IPS-18a (cell line): ENCODE results near the gene UPP2.

Experiments
- H3K27ac ChIP-seq: one replicate; pipeline ENCODE4 v1.5.1; 2013; ENCODE audit warnings: low read length
- H3K27me3 ChIP-seq: one replicate; pipeline ENCODE4 v1.6.1; 2013; ENCODE audit warnings: mild to moderate bottlenecking, low read length; ENCODE audit not compliant: control insufficient read depth, insufficient read depth
- H3K36me3 ChIP-seq: one replicate; pipeline ENCODE4 v1.6.1; 2013; ENCODE audit warnings: low read depth, low read length; ENCODE audit not compliant: control insufficient read depth
- H3K4me1 ChIP-seq: one replicate; pipeline ENCODE4 v1.6.1; 2013; ENCODE audit warnings: low read depth, low read length; ENCODE audit not compliant: control insufficient read depth
- H3K4me3 ChIP-seq: one replicate; pipeline ENCODE4 v1.5.1; 2013; ENCODE audit warnings: low read length
- H3K9ac ChIP-seq: one replicate; pipeline ENCODE4 v1.6.1; 2013; ENCODE audit warnings: mild to moderate bottlenecking, low read length, moderate library complexity
- H3K9me3 ChIP-seq: one replicate; pipeline ENCODE4 v1.6.1; 2013; ENCODE audit warnings: low read depth, low read length; ENCODE audit not compliant: control insufficient read depth

Gene UPP2

DNA sequence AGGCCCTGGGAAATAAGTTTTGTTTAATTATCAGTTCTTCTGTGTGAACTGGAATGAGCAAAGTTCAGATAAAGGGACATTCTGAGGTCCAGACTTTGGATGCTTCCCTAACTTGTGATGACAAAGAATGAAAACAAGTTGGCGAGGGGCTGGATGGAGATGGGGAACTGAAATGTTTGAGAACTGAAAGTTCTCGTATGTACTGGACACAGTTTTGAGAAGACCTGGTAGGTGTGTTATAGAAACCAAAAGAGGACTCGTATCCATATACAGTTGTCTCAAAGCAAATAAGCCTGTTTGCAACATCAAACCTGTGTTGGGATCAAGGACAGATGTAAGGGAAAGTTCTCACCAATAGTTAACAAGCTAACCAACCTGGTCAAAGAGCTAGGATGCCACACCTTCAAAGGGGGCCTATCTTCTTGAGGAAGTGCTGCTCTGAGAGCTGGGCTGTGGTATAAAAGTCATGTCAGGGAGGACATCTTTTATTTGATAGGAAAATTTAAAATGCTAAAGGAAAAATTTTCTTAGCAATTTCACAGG, at the start of gene UPP2:
UPP2 (plus strand) TSS at position 493 of the 543 bp plus-strand sequence. CDS start 188 bp downstream, outside the sequence.
- H3K9ac ChIP-seq = no peak within 1 kb of the TSS
- H3K4me3 ChIP-seq = no peak within 1 kb of the TSS
- no peaks in the 10 kb centered on the region for H3K36me3 ChIP-seq
- no peak within 1 kb of the TSS for H3K27ac ChIP-seq
- peaks cover 5% of the 10 kb centered on the region for H3K4me1 ChIP-seq
- H3K27me3 ChIP-seq = no peaks in the 10 kb centered on the region
- H3K9me3 ChIP-seq = no peaks in the 10 kb centered on the region

DNA sequence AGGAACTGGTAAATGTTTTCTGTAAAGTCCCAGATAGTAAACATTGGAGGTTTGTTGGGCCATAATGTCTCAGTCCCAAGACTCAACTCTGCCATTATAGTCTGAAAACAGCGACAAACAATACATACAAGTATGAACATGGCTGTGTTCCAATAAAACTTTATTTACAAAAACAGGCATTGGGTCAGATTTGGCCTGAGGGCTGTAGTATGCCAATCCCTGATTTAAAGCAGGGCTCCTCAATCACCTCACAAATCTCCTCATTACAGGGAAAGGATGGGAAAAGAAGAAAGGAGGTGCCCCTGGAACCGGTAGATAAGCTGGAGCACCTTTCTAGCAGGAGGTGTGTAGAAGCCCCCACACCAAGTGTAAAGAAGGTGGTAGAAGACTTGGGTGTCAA, 48.9 kb upstream of the UPP2 start:
- Histone ChIP-seq H3K4me1 (no peaks in the 10 kb centered on the region), H3K9me3 (no peaks in the 10 kb centered on the region), H3K36me3 (no peaks in the 10 kb centered on the region), H3K4me3 (no peak overlapping the region), H3K27me3 (no peaks in the 10 kb centered on the region), H3K9ac (no peak overlapping the region), H3K27ac (no peak overlapping the region)

DNA sequence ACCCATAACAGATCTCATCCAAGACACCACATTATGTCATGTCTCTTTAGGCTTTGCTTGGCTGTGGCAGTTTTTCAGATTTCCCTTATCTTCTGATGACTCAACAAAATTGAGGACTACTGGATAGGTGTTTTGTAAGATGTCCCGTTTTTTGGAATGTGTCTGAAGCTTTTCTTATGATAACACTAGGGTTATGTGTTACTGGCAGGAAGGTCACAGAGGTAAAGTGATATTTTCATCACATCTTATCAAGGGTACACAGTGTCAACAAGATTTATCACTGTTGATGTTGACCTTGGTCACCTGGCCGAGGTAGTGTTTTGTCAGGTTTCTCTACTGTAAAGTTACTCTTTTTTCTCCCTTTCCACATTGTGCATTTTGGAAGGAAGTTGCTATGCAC, 44.8 kb upstream of the UPP2 start:
- Histone ChIP-seq H3K27ac (no peak overlapping the region), H3K9me3 (no peaks in the 10 kb centered on the region), H3K9ac (no peak overlapping the region), H3K4me3 (no peak overlapping the region), H3K4me1 (no peaks in the 10 kb centered on the region), H3K36me3 (no peaks in the 10 kb centered on the region), H3K27me3 (no peaks in the 10 kb centered on the region)

- Histone ChIP-seq H3K36me3 (no peaks in the 10 kb centered on the region), H3K9ac (no peak overlapping the region), H3K27me3 (no peaks in the 10 kb centered on the region), H3K27ac (no peak overlapping the region), H3K4me3 (no peak overlapping the region), H3K4me1 (no peaks in the 10 kb centered on the region), H3K9me3 (no peaks in the 10 kb centered on the region)
Measured at GRCh38 chr2:158060160-158060834, 41.4 kb upstream of the UPP2 start.

GRCh38 chr2:158060835-158061435, 40.7 kb upstream of the UPP2 start:
- H3K36me3 ChIP-seq = no peaks in the 10 kb centered on the region
- H3K27ac ChIP-seq = no peak overlapping the region
- H3K4me1 ChIP-seq = no peaks in the 10 kb centered on the region
- no peaks in the 10 kb centered on the region for H3K27me3 ChIP-seq
- H3K9ac ChIP-seq = no peak overlapping the region
- no peaks in the 10 kb centered on the region for H3K9me3 ChIP-seq
- H3K4me3 ChIP-seq = no peak overlapping the region

DNA sequence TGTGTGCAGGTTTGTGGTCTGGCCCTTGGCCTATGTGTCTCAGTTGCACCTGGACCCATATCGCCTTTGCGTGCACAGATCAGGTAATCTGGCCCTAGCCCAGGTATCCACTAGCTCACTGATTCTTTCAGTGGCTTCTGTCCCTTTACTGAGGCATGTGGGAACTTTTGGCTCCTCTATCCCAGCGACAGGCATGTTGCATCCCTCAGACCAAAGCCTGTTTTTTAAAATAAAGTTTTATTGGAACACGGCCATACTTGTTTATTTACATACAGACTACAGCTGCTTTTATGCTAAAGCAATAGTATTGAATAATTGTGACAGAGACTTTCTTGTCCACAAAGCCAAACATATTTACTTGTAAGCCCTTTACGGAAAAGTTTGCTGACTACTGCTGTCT, 39.9 kb upstream of the UPP2 start:
- no peak overlapping the region for H3K9ac ChIP-seq
- H3K4me3 ChIP-seq = no peak overlapping the region
- H3K36me3 ChIP-seq = no peaks in the 10 kb centered on the region

GRCh38 chr2:158066046-158066713, 35.5 kb upstream of the UPP2 start:
- no peaks in the 10 kb centered on the region for H3K9me3 ChIP-seq
- H3K4me3 ChIP-seq = no peak overlapping the region
- no peaks in the 10 kb centered on the region for H3K27me3 ChIP-seq
- peaks cover 5% of the 10 kb centered on the region for H3K4me1 ChIP-seq
- no peak overlapping the region for H3K9ac ChIP-seq
- H3K27ac ChIP-seq = no peak overlapping the region
- H3K36me3 ChIP-seq = no peaks in the 10 kb centered on the region

More for the DNA sequence above, 39.9 kb upstream of the UPP2 start:
- Histone ChIP-seq H3K27me3 (no peaks in the 10 kb centered on the region), H3K4me1 (no peaks in the 10 kb centered on the region), H3K9me3 (no peaks in the 10 kb centered on the region), H3K27ac (no peak overlapping the region)

- H3K4me3 ChIP-seq = no peak overlapping the region
- no peaks in the 10 kb centered on the region for H3K27me3 ChIP-seq
- H3K4me1 ChIP-seq = peaks cover 5% of the 10 kb centered on the region
- no peak overlapping the region for H3K9ac ChIP-seq
- no peaks in the 10 kb centered on the region for H3K9me3 ChIP-seq
- H3K27ac ChIP-seq = no peak overlapping the region
- H3K36me3 ChIP-seq = no peaks in the 10 kb centered on the region
Measured at GRCh38 chr2:158071018-158071417, 30.7 kb upstream of the UPP2 start.

GRCh38 chr2:158072361-158072760, 29.3 kb upstream of the UPP2 start:
- Histone ChIP-seq H3K27me3 (no peaks in the 10 kb centered on the region), H3K9ac (no peak overlapping the region), H3K36me3 (no peaks in the 10 kb centered on the region), H3K9me3 (peaks cover 6% of the 10 kb centered on the region), H3K4me3 (no peak overlapping the region), H3K4me1 (peaks cover 5% of the 10 kb centered on the region), H3K27ac (no peak overlapping the region)

DNA sequence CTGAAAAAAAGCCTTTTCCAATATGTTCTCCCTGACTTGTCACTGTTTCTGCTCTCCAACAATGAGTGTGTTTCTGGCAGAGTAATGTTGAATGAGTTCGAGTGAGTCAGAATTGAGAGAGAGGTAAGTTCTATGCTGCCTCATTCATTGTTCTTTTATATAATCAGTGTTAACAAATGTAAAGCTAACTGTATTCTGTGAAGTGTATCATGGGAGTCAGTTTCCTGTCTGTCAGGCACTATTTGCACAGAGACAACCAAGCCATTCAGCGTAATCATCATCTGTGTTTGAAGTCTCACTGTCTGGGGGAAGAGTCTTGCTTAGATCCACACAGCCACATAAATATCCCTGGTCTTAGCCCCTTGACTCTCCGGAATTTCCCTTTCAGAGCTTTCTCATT, 22.0 kb upstream of the UPP2 start:
- no peak overlapping the region for H3K9ac ChIP-seq
- no peaks in the 10 kb centered on the region for H3K36me3 ChIP-seq
- no peaks in the 10 kb centered on the region for H3K27me3 ChIP-seq
- no peaks in the 10 kb centered on the region for H3K4me1 ChIP-seq
- H3K4me3 ChIP-seq = no peak overlapping the region
- H3K27ac ChIP-seq = no peak overlapping the region
- peaks cover 6% of the 10 kb centered on the region for H3K9me3 ChIP-seq

GRCh38 chr2:158088093-158088492, 13.6 kb upstream of the UPP2 start:
- Histone ChIP-seq H3K4me1 (no peaks in the 10 kb centered on the region), H3K27me3 (no peaks in the 10 kb centered on the region), H3K9ac (no peak overlapping the region), H3K9me3 (no peaks in the 10 kb centered on the region), H3K4me3 (no peak overlapping the region), H3K27ac (no peak overlapping the region), H3K36me3 (no peaks in the 10 kb centered on the region)
